ENCODE data around the gene ATPAF1. TPM values are rescaled to one million over a fixed set of nuclear protein-coding genes. Genes with fewer than 3 reads are reported as not detected.
"Not testable (repeated sequence)": the region's sequence is repeated elsewhere in the genome, so short reads cannot be mapped to it uniquely, and the experiment has no call there.

The ATPAF1 gene
- total RNA-seq, 1 donor from 2014 or later, result 79.3 TPM

DNA sequence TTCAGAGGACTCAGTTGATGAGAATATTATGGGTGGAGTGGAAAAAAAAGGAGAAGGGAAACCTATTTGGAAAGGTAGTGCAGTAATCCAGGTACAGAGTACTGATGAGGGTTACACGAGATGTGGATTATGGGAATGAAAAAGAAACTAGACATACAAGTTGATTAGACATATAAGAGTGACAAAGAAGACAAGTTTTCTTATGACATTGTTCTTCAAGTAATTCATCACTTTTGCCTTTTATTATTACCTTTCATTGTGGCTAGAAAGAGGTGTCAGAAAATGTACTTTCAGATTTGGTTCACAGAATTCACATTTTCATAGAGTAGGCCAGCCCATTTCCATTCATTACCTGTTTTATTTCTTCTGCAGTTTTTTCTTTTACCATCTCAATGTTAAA is 10.4 kb downstream of the ATPAF1 start:
- Histone ChIP-seq H3K4me1 (no peaks in the 10 kb centered on the region), H2AFZ (replicated peaks) (no peak overlapping the region), H3F3A (ENCODE audit: low read depth) (no peaks in the 10 kb centered on the region), H3K27ac (no peak overlapping the region), H3K27me3 (no peaks in the 10 kb centered on the region), H3K9me3 (ENCODE audit: low read depth) (no peaks in the 10 kb centered on the region), H3K4me3 (no peak overlapping the region), H3K79me2 (ENCODE audit: low read depth) (no peaks in the 10 kb centered on the region), H3K36me3 (peaks cover 8% of the 10 kb centered on the region), H3K4me2 (no peak overlapping the region), H4K20me1 (ENCODE audit: low read depth) (no peaks in the 10 kb centered on the region), H3K9ac (no peak overlapping the region)
- H3K27ac Mint-ChIP-seq, result no peak overlapping the region
- peaks cover 27% of the 10 kb centered on the region for H3K36me3 Mint-ChIP-seq
- no peak overlapping the region for H3K4me3 Mint-ChIP-seq
- no peaks in the 10 kb centered on the region for H3K9me3 Mint-ChIP-seq
- TF ChIP-seq EZH2 (IDR thresholded peaks at IDR 0.05), result no peak
- TF ChIP-seq CTCF (IDR thresholded peaks at IDR 0.05), result no peak
- no peak for TF ChIP-seq EZH2phosphoT487 (IDR thresholded peaks at IDR 0.05)
- H3K4me1 Mint-ChIP-seq, result no peaks in the 10 kb centered on the region
- no peaks in the 10 kb centered on the region for H3K27me3 Mint-ChIP-seq (ENCODE audit: insufficient read depth, low read depth)
- DNase-seq (ENCODE audit: low spot score), result no peak

DNA sequence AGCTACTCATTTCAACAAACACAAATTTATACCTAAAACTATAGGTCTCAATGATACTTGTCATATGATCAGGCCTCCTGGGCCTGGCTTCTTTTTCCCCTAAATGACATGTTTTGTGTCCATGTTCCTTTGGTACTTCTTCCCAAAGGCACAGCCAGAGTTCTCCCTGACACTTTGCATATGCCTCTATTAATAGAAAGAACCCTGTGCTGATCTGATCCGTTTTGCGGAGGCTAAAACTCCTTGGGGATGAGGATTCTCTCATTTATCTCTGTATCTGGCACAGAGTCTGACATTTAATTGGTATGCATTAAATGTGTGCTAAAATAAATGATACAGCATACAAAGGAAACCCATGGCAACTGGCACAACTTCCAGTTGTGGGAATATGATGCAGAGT is 11.5 kb downstream of the ATPAF1 start:
- Mint-ChIP-seq H3K27me3 (ENCODE audit: insufficient read depth, low read depth) (no peaks in the 10 kb centered on the region), H3K4me1 (no peaks in the 10 kb centered on the region), H3K36me3 (peaks cover 32% of the 10 kb centered on the region), H3K9me3 (no peaks in the 10 kb centered on the region), H3K4me3 (no peak overlapping the region), H3K27ac (no peak overlapping the region)
- no peak overlapping the region for H2AFZ ChIP-seq (replicated peaks)
- H4K20me1 ChIP-seq (ENCODE audit: low read depth), result no peaks in the 10 kb centered on the region
- H3K4me3 ChIP-seq, result no peak overlapping the region
- H3K4me2 ChIP-seq, result no peak overlapping the region
- H3K9ac ChIP-seq, result no peak overlapping the region
- TF ChIP-seq CTCF (IDR thresholded peaks at IDR 0.05) (no peak), EZH2 (IDR thresholded peaks at IDR 0.05) (no peak), EZH2phosphoT487 (IDR thresholded peaks at IDR 0.05) (no peak)
- H3K27me3 ChIP-seq, result no peaks in the 10 kb centered on the region
- H3K9me3 ChIP-seq (ENCODE audit: low read depth), result no peaks in the 10 kb centered on the region
- H3K36me3 ChIP-seq, result peaks cover 12% of the 10 kb centered on the region
- DNase-seq (ENCODE audit: low spot score), result no peak
- no peaks in the 10 kb centered on the region for H3K4me1 ChIP-seq
- no peak overlapping the region for H3K27ac ChIP-seq
- no peaks in the 10 kb centered on the region for H3F3A ChIP-seq (ENCODE audit: low read depth)
- no peaks in the 10 kb centered on the region for H3K79me2 ChIP-seq (ENCODE audit: low read depth)

- H2AFZ ChIP-seq (replicated peaks), result no peak overlapping the region
- H3K36me3 Mint-ChIP-seq, result peaks cover 32% of the 10 kb centered on the region
- TF ChIP-seq CTCF (IDR thresholded peaks at IDR 0.05), result no peak
- TF ChIP-seq EZH2 (IDR thresholded peaks at IDR 0.05), result no peak
- no peak for TF ChIP-seq EZH2phosphoT487 (IDR thresholded peaks at IDR 0.05)
- no peaks in the 10 kb centered on the region for H4K20me1 ChIP-seq (ENCODE audit: low read depth)
- no peaks in the 10 kb centered on the region for H3K27me3 ChIP-seq
- no peaks in the 10 kb centered on the region for H3K9me3 ChIP-seq (ENCODE audit: low read depth)
- H3K9me3 Mint-ChIP-seq, result no peaks in the 10 kb centered on the region
- no peak overlapping the region for H3K4me3 Mint-ChIP-seq
- H3K4me1 ChIP-seq, result no peaks in the 10 kb centered on the region
- no peaks in the 10 kb centered on the region for H3K27me3 Mint-ChIP-seq (ENCODE audit: insufficient read depth, low read depth)
- no peak overlapping the region for H3K27ac ChIP-seq
- H3F3A ChIP-seq (ENCODE audit: low read depth), result no peaks in the 10 kb centered on the region
- no peaks in the 10 kb centered on the region for H3K79me2 ChIP-seq (ENCODE audit: low read depth)
- no peaks in the 10 kb centered on the region for H3K4me1 Mint-ChIP-seq
- no peak for DNase-seq (ENCODE audit: low spot score)
- no peak overlapping the region for H3K9ac ChIP-seq
- no peak overlapping the region for H3K27ac Mint-ChIP-seq
- H3K4me3 ChIP-seq, result no peak overlapping the region
- H3K36me3 ChIP-seq, result peaks cover 12% of the 10 kb centered on the region
- no peak overlapping the region for H3K4me2 ChIP-seq
Observed at GRCh38 chr1:46655848-46656247, 12.3 kb downstream of the ATPAF1 start.

DNA sequence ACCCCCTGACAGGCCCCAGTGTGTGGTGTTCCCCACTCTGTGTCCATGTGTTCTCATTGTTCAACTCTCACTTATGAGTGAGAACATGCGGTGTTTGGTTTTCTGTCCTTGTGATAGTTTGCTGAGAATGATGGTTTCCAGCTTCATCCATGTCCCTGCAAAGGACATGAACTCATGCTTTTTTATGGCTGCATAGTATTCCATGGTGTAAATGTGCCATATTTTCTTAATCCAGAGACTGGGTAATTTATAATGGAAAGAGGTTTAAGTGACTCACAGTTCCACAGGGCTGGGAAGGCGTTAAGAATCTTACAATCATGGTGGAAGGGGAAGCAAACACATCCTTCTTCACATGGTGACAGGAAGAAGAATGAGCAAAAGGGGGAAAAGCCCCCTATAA is 13.5 kb downstream of the ATPAF1 start:
- H3K4me2 ChIP-seq; H3K27me3 Mint-ChIP-seq (ENCODE audit: insufficient read depth, low read depth); H3K9me3 ChIP-seq (ENCODE audit: low read depth); H3K27ac Mint-ChIP-seq; DNase-seq (ENCODE audit: low spot score); H3K4me1 Mint-ChIP-seq; H3F3A ChIP-seq (ENCODE audit: low read depth); H4K20me1 ChIP-seq (ENCODE audit: low read depth); H3K4me3 Mint-ChIP-seq; H3K79me2 ChIP-seq (ENCODE audit: low read depth); H3K4me1 ChIP-seq; H2AFZ ChIP-seq (replicated peaks); H3K4me3 ChIP-seq; H3K27ac ChIP-seq; H3K27me3 ChIP-seq; H3K9ac ChIP-seq: not testable (repeated sequence)
- H3K36me3 ChIP-seq, result peaks cover 21% of the 10 kb centered on the region
- H3K36me3 Mint-ChIP-seq, result peaks cover 41% of the 10 kb centered on the region
- peaks cover 10% of the 10 kb centered on the region for H3K9me3 Mint-ChIP-seq

All from neural progenitor cell (in vitro differentiated cells).